NCI-H446 treated with DMSO at 0.1 percent for 48 hours (cell line): ENCODE measurements around the gene SLX9.

Source experiments
- DNase-seq: peaks from one replicate; lab custom pipeline; 2025; lab: John Stamatoyannopoulos, UW

SLX9 gene

GRCh38 chr21:44991538-44992483 lies 52.0 kb downstream of the SLX9 start:
- DNase-seq = no peak

GRCh38 chr21:44992608-44993031 lies 52.8 kb downstream of the SLX9 start:
- DNase-seq = no peak

- DNase-seq = no peak
Measured at GRCh38 chr21:44993321-44994046, 53.7 kb downstream of the SLX9 start.

- no peak for DNase-seq
Measured at GRCh38 chr21:44994047-44994694, 54.3 kb downstream of the SLX9 start.

GRCh38 chr21:44994695-44995342 lies 55.0 kb downstream of the SLX9 start:
- DNase-seq = no peak

- DNase-seq = no peak
Measured at GRCh38 chr21:44995343-44995941, 55.6 kb downstream of the SLX9 start.

- no peak for DNase-seq
Measured at GRCh38 chr21:44996096-44996495, 56.3 kb downstream of the SLX9 start.

GRCh38 chr21:44996501-44996921 lies 56.7 kb downstream of the SLX9 start:
- no peak for DNase-seq

- DNase-seq = no peak
Measured at GRCh38 chr21:44996983-44997936, 57.4 kb downstream of the SLX9 start.

GRCh38 chr21:44998086-44998620 lies 58.3 kb downstream of the SLX9 start:
- no peak for DNase-seq

- DNase-seq = no peak
Measured at GRCh38 chr21:44998621-44999427, 59.0 kb downstream of the SLX9 start.

- no peak for DNase-seq
Measured at GRCh38 chr21:44999428-44999971, 59.7 kb downstream of the SLX9 start.

GRCh38 chr21:44999972-45000636 lies 60.3 kb downstream of the SLX9 start:
- no peak for DNase-seq

GRCh38 chr21:45000637-45001133 lies 60.9 kb downstream of the SLX9 start:
- DNase-seq = no peak

GRCh38 chr21:45001134-45002095 lies 61.6 kb downstream of the SLX9 start:
- DNase-seq = no peak

GRCh38 chr21:45002381-45003204 lies 62.8 kb downstream of the SLX9 start:
- DNase-seq = no peak
